ENCODE data around the gene SPPL3. TPM values are rescaled to one million over a fixed set of nuclear protein-coding genes. Genes with fewer than 3 reads are reported as not detected.

SPPL3 gene
- total RNA-seq, 4 donors from 2014 or later, result 30.3 to 47.1 (median 34.2) TPM

- 84 to 92% methylated on average over 5 of the region's 5 CpGs for WGBS, 2 donors
- intact Hi-C loops (cut with DNase I), result no loop called here
- H3K9me3 ChIP-seq, result no peaks in the 10 kb centered on the region
These were observed 29.5 kb downstream of the SPPL3 start for GRCh38 chr12:120874547-120875245.

GRCh38 chr12:120873226-120873625, 30.9 kb downstream of the SPPL3 start:
- peaks cover 0 to 5% (median 0%) of the 10 kb centered on the region in 3 donors for H3K36me3 ChIP-seq
- no peak for TF ChIP-seq CTCF (IDR thresholded peaks at IDR 0.05)
- no peak for TF ChIP-seq POLR2A (IDR thresholded peaks at IDR 0.05)
- H3K27ac ChIP-seq, result no peak overlapping the region
- intact Hi-C loops (cut with DNase I), result no loop called here
- WGBS, 2 donors, result 75 to 79% methylated on average over 4 of the region's 4 CpGs
- H3K4me3 ChIP-seq, result no peak overlapping the region
- no peaks in the 10 kb centered on the region for H3K9me3 ChIP-seq
- no peak for DNase-seq
- H3K27me3 ChIP-seq, result no peaks in the 10 kb centered on the region
- peaks cover 0 to 39% (median 5%) of the 10 kb centered on the region in 3 donors for H3K4me1 ChIP-seq

More at GRCh38 chr12:120874547-120875245, 29.5 kb downstream of the SPPL3 start:
- Histone ChIP-seq H3K36me3 (peaks cover 0 to 5% (median 0%) of the 10 kb centered on the region in 3 donors), H3K4me3 (no peak overlapping the region), H3K4me1 (peaks cover 0 to 45% (median 5%) of the 10 kb centered on the region in 3 donors), H3K27me3 (no peaks in the 10 kb centered on the region), H3K27ac (no peak overlapping the region)
- no peak for DNase-seq
- TF ChIP-seq POLR2A (IDR thresholded peaks at IDR 0.05), result no peak
- TF ChIP-seq CTCF (IDR thresholded peaks at IDR 0.05), result no peak

- WGBS, 2 donors, result 63 to 68% methylated on average over 3 to 5 of the region's 5 CpGs
- H3K4me3 ChIP-seq, result no peak overlapping the region
- TF ChIP-seq CTCF (IDR thresholded peaks at IDR 0.05) (no peak), POLR2A (IDR thresholded peaks at IDR 0.05) (no peak)
- no peaks in the 10 kb centered on the region for H3K9me3 ChIP-seq
- DNase-seq, result no peak
- no peaks in the 10 kb centered on the region for H3K27me3 ChIP-seq
- intact Hi-C loops (cut with DNase I), result no loop called here
- H3K36me3 ChIP-seq, result peaks cover 0 to 11% (median 0%) of the 10 kb centered on the region in 3 donors
- no peak overlapping the region for H3K27ac ChIP-seq
- H3K4me1 ChIP-seq, result peaks cover 0 to 39% (median 5%) of the 10 kb centered on the region in 3 donors
These were observed 31.7 kb downstream of the SPPL3 start for GRCh38 chr12:120872487-120872886.

GRCh38 chr12:120870415-120870814, 33.7 kb downstream of the SPPL3 start:
- no peaks in the 10 kb centered on the region for H3K27me3 ChIP-seq
- peaks cover 0 to 14% (median 0%) of the 10 kb centered on the region in 3 donors for H3K36me3 ChIP-seq
- TF ChIP-seq CTCF (IDR thresholded peaks at IDR 0.05) (no peak), POLR2A (IDR thresholded peaks at IDR 0.05) (no peak)
- peaks cover 0 to 37% (median 5%) of the 10 kb centered on the region in 3 donors for H3K4me1 ChIP-seq
- intact Hi-C loops (cut with DNase I), result no loop called here
- no peak overlapping the region for H3K4me3 ChIP-seq
- DNase-seq, result no peak
- 92 to 100% methylated on average over 1 of the region's 1 CpG for WGBS, 2 donors
- H3K9me3 ChIP-seq, result no peaks in the 10 kb centered on the region
- no peak overlapping the region for H3K27ac ChIP-seq

- Histone ChIP-seq H3K27ac (no peak overlapping the region), H3K4me3 (no peak overlapping the region), H3K9me3 (no peaks in the 10 kb centered on the region), H3K4me1 (peaks cover 0 to 37% (median 5%) of the 10 kb centered on the region in 3 donors), H3K36me3 (peaks cover 0 to 14% (median 0%) of the 10 kb centered on the region in 3 donors), H3K27me3 (no peaks in the 10 kb centered on the region)
- no peak for TF ChIP-seq CTCF (IDR thresholded peaks at IDR 0.05)
- no peak for TF ChIP-seq POLR2A (IDR thresholded peaks at IDR 0.05)
- intact Hi-C loops (cut with DNase I), result no loop called here
- DNase-seq, result no peak
- WGBS, 2 donors, result 71 to 75% methylated on average over 4 of the region's 4 CpGs
These were observed 34.8 kb downstream of the SPPL3 start for GRCh38 chr12:120869376-120869775.

Measured in esophagus squamous epithelium (tissue), 5 donors.